GM12891 (cell line): ENCODE measurements around the gene ALDH1A3.

Experiments used
- POLR2A ChIP-seq: IDR thresholded peaks from 2 replicates; pipeline ENCODE4 v1.6.1; 2011; ENCODE audit warnings: low read depth, low read length, control low read depth
- TAF1 ChIP-seq: IDR thresholded peaks from 2 replicates; pipeline ENCODE4 v1.6.1; 2011; ENCODE audit warnings: low read depth, low read length, control low read depth

GRCh38 chr15:100901702-100902435 lies 22.2 kb downstream of the ALDH1A3 start:
- TF ChIP-seq TAF1 (no peak), POLR2A (no peak)
